ENCODE data around the gene CDK11A.

CDK11A gene

GRCh38 chr1:1724035-1724864, at the start of gene CDK11A:
Gene CDK11A (minus strand): TSS chr1:1724357. CDS start chr1:1722818, 1,539 bp downstream.
- DNase-seq, result peak; percentile 96

GRCh38 chr1:1773874-1774273, 49.7 kb upstream of the CDK11A start:
- no peak for DNase-seq

GRCh38 chr1:1771096-1771495, 46.9 kb upstream of the CDK11A start:
- no peak for DNase-seq

- DNase-seq, result no peak
Observed at GRCh38 chr1:1770102-1770501, 45.9 kb upstream of the CDK11A start.

- no peak for DNase-seq
Observed at GRCh38 chr1:1768249-1768992, 44.3 kb upstream of the CDK11A start.

- DNase-seq, result no peak
Observed at GRCh38 chr1:1764876-1765470, 40.8 kb upstream of the CDK11A start.

- no peak for DNase-seq
Observed at GRCh38 chr1:1763657-1764621, 39.8 kb upstream of the CDK11A start.

GRCh38 chr1:1761504-1762376, 37.6 kb upstream of the CDK11A start:
- no peak for DNase-seq

GRCh38 chr1:1760715-1761114, 36.6 kb upstream of the CDK11A start:
- no peak for DNase-seq

- no peak for DNase-seq
Observed at GRCh38 chr1:1760345-1760650, 36.1 kb upstream of the CDK11A start.

- no peak for DNase-seq
Observed at GRCh38 chr1:1759456-1760344, 35.5 kb upstream of the CDK11A start.

- no peak for DNase-seq
Observed at GRCh38 chr1:1758692-1759455, 34.7 kb upstream of the CDK11A start.

- DNase-seq, result no peak
Observed at GRCh38 chr1:1758059-1758621, 34.0 kb upstream of the CDK11A start.

GRCh38 chr1:1757422-1758058, 33.4 kb upstream of the CDK11A start:
- DNase-seq, result no peak

- no peak for DNase-seq
Observed at GRCh38 chr1:1756661-1757421, 32.7 kb upstream of the CDK11A start.

- DNase-seq, result no peak
Observed at GRCh38 chr1:1755852-1756251, 31.7 kb upstream of the CDK11A start.

GRCh38 chr1:1755426-1755825, 31.3 kb upstream of the CDK11A start:
- no peak for DNase-seq
